Activated CD8-positive, alpha-beta memory T cell treated with anti-CD3 and anti-CD28 coated beads, Interleukin-2, amount 50 U/mL, for 24 hours (primary cell): ENCODE data around the gene VIT.

ENCODE experiments used
- DNase-seq: peaks from one replicate; pipeline ENCODE4 v3.0.0-alpha.2; 2020; ENCODE audit errors: extremely low read depth

The VIT gene

GRCh38 chr2:36859366-36859792 is 162.9 kb downstream of the VIT start:
- no peak for DNase-seq

- no peak for DNase-seq
These were observed 165.4 kb downstream of the VIT start for GRCh38 chr2:36861896-36862295.
